IgD-negative memory B cell (primary cell): Measurements from ENCODE around the gene NTNG1. TPM values are rescaled to one million over a fixed set of nuclear protein-coding genes. Genes with fewer than 3 reads are reported as not detected.
A peak's percentile ranks its signal among the peaks of the same experiment; 100 is the strongest.
"Not testable (repeated sequence)": the region's sequence is repeated elsewhere in the genome, so short reads cannot be mapped to it uniquely, and the experiment has no call there.

Experiments used
- H3K27ac Mint-ChIP-seq, 3 donors: one replicate each; pipeline ENCODE4 v1.8.0; 2020 to 2022; ENCODE audit warnings: mild to moderate bottlenecking in 3 of 3, mixed read lengths in 3 of 3, moderate library complexity in 1 of 3
- H3K27me3 Mint-ChIP-seq: one replicate; pipeline ENCODE4 v1.8.0; 2021; ENCODE audit warnings: mixed read lengths
- H3K36me3 Mint-ChIP-seq: one replicate; pipeline ENCODE4 v1.8.0; 2020; ENCODE audit warnings: mild to moderate bottlenecking, mixed read lengths
- H3K4me1 Mint-ChIP-seq, 3 donors: one replicate each; pipeline ENCODE4 v1.8.0; 2020 to 2022; ENCODE audit warnings: mixed read lengths in 3 of 3, mild to moderate bottlenecking in 1 of 3
- H3K4me3 Mint-ChIP-seq, 4 donors: one replicate each; pipeline ENCODE4 v1.8.0; 2020 to 2022; ENCODE audit warnings: mild to moderate bottlenecking in 4 of 4, mixed read lengths in 4 of 4, moderate library complexity in 3 of 4
- H3K9me3 Mint-ChIP-seq, 3 donors: one replicate each; pipeline ENCODE4 v1.8.0; 2020 to 2021; ENCODE audit warnings: mixed read lengths in 3 of 3, mild to moderate bottlenecking in 1 of 3
- polyA plus RNA-seq: library from polyadenylated mRNA; unstranded; fragments of 300-500 nt; fragmentation: Illumina TruSeq; gene quantifications from one replicate; pipeline ENCODE4 v1.2.3, GENCODE V29; 2021

Gene NTNG1
- polyA plus RNA-seq, 1 donor from 2014 or later, result 6.5 TPM

DNA sequence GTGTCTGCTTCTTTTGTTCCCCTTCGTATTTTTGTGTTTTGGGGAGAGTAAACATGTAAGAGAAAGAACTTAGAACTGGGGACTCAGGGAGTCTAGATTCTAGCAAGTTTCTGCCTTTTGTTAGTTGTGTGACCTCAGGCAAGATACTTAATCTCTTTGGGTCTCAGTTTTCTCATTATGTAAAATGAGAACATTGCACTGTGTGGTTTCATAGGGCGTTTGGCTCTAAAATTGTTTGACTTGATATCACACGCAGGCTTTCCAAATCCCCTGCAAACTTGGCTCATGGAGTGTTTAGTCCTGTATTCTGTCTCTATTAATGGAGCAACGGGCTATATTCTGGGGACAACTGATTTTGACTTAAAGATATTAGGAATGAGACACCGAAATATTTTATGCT, 57.7 kb downstream of the NTNG1 start:
- Mint-ChIP-seq H3K9me3 (peaks cover 3 to 11% (median 7%) of the 10 kb centered on the region in 3 donors), H3K27ac (no peak overlapping the region), H3K4me3 (no peak overlapping the region), H3K36me3 (peaks cover 2% of the 10 kb centered on the region), H3K4me1 (peaks cover 5 to 7% (median 5%) of the 10 kb centered on the region in 3 donors), H3K27me3 (no peaks in the 10 kb centered on the region)

DNA sequence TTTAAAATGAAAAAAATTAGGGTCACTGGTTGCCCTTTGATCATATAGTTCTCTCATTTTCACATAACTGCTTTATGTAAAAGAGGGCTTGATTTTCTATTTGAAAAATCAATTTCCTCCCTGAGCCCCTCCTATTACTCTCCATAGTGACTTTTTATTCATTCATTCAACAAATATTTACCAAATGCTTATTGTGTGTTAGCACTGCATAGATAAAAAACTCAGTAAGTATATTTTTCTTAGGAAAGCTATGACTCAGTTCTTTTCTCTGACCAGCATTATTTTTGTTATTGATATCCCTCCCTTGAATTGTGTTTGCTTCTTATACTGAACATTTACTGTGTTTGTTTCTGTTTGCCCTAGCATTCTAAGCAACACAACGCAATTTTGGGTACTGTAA, 59.8 kb downstream of the NTNG1 start:
- H3K4me1 Mint-ChIP-seq, result peaks cover 5 to 7% (median 5%) of the 10 kb centered on the region in 3 donors
- peaks cover 2% of the 10 kb centered on the region for H3K36me3 Mint-ChIP-seq
- peak overlapping the region in 1 of 3 donors; percentile 8 for H3K27ac Mint-ChIP-seq
- H3K27me3 Mint-ChIP-seq, result no peaks in the 10 kb centered on the region
- peaks cover 3 to 11% (median 7%) of the 10 kb centered on the region in 3 donors for H3K9me3 Mint-ChIP-seq
- H3K4me3 Mint-ChIP-seq, result no peak overlapping the region

DNA sequence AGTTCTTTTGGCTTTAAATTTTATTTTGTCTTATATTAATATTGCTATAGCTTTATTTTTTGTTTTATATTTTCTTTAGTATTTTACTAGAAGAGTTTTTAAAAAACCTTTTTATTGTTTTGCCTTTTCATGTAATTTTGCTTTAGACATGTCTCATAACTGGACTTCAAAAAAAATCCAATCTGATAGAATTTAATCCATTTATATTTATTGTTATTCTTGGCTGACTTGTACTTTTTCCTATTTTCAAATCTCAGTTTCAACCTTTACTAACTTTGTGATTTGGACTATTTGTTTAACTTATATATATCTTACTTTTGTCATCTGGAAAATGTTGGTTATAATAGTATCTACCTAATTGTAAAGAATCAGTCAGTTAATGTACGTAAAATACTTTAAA, 61.2 kb downstream of the NTNG1 start:
- Mint-ChIP-seq H3K9me3 (peaks cover 3 to 11% (median 7%) of the 10 kb centered on the region in 3 donors), H3K4me1 (peaks cover 3 to 7% (median 4%) of the 10 kb centered on the region in 3 donors)

DNA sequence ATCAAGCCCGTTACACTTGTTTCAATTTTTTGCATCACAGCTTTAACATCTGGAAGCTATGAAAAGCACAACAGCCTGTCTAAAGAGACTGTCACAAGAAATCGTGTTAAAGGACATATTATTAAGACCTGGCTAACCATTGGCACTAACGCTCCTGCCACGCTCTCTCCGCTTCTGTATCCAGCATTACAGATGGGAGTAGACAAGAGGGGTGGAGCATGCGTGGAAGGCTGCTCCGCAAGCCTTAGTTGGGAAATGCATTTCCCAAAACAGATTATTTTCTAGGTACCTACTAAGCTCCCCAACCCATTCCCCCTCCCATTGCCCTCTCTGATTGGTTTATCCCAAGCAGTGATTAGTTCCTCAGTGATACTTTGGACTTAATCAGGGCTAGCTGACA, 72.4 kb downstream of the NTNG1 start:
- Mint-ChIP-seq H3K36me3 (peaks cover 2% of the 10 kb centered on the region), H3K4me1 (no peaks in the 10 kb centered on the region), H3K27me3 (no peaks in the 10 kb centered on the region), H3K27ac (no peak overlapping the region), H3K4me3 (no peak overlapping the region), H3K9me3 (peaks cover 3 to 12% (median 12%) of the 10 kb centered on the region in 3 donors)

More for the DNA sequence above, 61.2 kb downstream of the NTNG1 start:
- no peak overlapping the region for H3K4me3 Mint-ChIP-seq
- no peaks in the 10 kb centered on the region for H3K27me3 Mint-ChIP-seq
- H3K36me3 Mint-ChIP-seq, result peaks cover 5% of the 10 kb centered on the region
- no peak overlapping the region for H3K27ac Mint-ChIP-seq

DNA sequence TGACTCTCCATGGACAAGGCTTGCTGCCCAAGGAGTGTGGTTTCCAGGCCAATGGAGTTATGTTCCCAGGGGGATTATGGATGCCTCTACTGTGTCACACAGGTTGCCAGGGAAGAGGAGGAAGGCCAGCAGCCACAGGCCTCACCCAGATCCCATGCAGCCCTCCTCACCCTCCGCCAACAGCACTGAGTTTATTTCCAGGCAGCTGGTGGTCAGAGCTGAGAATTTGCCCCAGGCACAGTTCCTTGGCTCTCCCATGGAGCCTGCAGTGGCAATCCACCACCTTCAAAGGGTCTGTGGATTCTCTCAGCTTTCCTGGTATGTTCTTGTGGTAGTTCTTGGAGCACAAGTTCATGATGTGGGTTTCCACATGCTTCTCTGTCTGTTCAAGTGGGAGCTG, 79.2 kb downstream of the NTNG1 start:
- no peak overlapping the region for H3K4me3 Mint-ChIP-seq
- peaks cover 0 to 2% (median 0%) of the 10 kb centered on the region in 3 donors for H3K4me1 Mint-ChIP-seq

DNA sequence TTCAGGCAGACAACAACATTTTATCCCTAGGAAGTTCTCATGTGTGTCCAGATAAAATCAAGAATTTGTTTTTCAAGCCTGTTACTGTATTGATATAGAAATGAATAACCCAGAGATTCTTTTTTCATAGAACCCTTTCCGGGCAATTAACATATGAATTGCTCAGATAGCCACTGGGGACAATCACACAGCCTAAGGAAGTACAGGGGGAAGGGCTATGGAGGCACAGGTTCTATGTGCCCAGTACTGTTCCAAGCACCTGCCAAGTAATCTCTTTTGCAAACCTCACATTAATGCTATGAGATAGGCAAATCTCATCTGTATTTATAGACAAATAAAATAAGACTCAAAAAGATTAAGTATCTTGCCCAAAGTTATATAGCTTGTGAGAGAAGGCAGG, 84.9 kb downstream of the NTNG1 start:
- Mint-ChIP-seq H3K9me3 (peaks cover 0 to 4% (median 0%) of the 10 kb centered on the region in 3 donors), H3K4me3 (no peak overlapping the region), H3K36me3 (no peaks in the 10 kb centered on the region), H3K4me1 (peaks cover 3 to 17% (median 7%) of the 10 kb centered on the region in 3 donors), H3K27me3 (no peaks in the 10 kb centered on the region), H3K27ac (peak overlapping the region in 1 of 3 donors; percentile 56)

More for the DNA sequence above, 79.2 kb downstream of the NTNG1 start:
- Mint-ChIP-seq H3K27me3 (no peaks in the 10 kb centered on the region), H3K36me3 (no peaks in the 10 kb centered on the region), H3K27ac (no peak overlapping the region), H3K9me3 (peaks cover 9 to 24% (median 9%) of the 10 kb centered on the region in 3 donors)

DNA sequence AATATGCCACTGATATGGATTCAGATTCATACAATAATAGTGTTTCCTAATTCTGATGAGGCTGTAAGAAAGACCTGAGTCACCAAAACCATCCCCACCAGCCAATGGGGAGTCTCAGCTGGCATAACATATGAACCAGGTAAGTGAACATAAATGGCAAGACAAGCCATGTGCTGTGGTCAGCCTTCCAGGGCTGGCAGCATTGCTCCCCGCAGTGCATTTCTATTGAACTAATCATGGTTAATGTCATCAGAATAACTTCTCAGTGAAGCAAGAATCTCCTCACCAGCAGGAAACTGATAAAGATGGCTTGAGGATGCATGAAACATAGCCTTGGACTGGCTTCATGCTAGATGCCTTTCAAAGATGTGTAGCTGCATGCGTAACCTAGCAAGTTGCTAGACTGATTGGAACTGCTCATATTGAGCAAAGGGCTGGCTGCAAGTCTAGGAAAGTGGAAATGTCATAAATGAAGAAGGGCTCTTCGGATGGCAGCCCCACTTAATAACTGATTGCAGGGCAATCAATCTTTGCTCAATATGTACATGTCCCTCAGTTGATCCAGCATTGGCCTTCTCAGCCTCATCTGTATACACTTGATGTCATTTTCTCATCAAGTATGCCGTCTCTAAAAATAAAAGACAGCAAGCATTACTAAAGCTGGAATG, 88.0 kb downstream of the NTNG1 start:
- H3K36me3 Mint-ChIP-seq, result no peaks in the 10 kb centered on the region
- H3K9me3 Mint-ChIP-seq, result peaks cover 0 to 4% (median 0%) of the 10 kb centered on the region in 3 donors
- peaks cover 3 to 23% (median 10%) of the 10 kb centered on the region in 3 donors for H3K4me1 Mint-ChIP-seq
- H3K4me3 Mint-ChIP-seq, result no peak overlapping the region
- no peaks in the 10 kb centered on the region for H3K27me3 Mint-ChIP-seq
- no peak overlapping the region for H3K27ac Mint-ChIP-seq

DNA sequence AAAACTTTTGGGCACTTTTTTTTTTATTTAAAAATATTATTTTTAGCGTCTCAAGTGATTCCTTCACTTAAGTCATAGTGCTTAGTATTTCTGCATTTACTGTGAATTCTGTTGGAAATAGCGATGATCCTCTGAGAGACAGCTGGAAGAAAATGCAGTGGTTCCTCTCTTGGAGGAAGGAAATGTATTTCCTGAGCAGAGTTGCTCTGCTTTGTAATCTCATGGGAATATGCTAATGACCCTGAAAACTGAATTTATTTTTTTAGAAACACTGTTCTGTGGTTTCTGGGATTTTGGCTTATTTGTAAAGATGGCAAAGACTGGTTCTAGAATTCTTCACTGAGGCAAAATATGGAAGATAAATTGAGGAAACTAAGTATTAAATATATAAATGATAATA, 88.9 kb downstream of the NTNG1 start:
- Mint-ChIP-seq H3K36me3 (no peaks in the 10 kb centered on the region), H3K4me1 (peaks cover 3 to 23% (median 10%) of the 10 kb centered on the region in 3 donors), H3K9me3 (peaks cover 0 to 4% (median 0%) of the 10 kb centered on the region in 3 donors), H3K27me3 (no peaks in the 10 kb centered on the region), H3K27ac (no peak overlapping the region), H3K4me3 (no peak overlapping the region)

DNA sequence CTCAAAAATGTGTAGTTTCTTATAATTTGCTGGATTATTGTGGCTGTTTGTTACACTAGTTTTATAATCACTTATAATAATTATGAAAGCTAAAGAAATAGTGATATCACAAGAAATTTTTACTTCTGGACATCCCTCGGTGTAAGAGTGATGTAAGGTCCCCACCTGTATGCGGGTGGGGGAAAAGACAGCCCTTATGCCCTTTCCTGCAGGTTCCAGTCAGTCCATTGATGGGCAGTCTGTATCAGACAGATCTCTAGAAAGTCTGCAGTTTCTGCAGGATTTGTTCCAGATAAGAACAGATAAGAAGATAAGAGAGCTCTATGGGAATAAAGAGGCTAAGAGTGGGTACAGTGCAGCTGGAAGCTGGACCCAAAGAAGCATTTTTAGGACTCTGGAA, 89.3 kb downstream of the NTNG1 start:
- Mint-ChIP-seq H3K9me3 (peaks cover 0 to 4% (median 2%) of the 10 kb centered on the region in 3 donors), H3K36me3 (no peaks in the 10 kb centered on the region), H3K27me3 (no peaks in the 10 kb centered on the region), H3K4me3 (no peak overlapping the region), H3K4me1 (peaks cover 3 to 23% (median 10%) of the 10 kb centered on the region in 3 donors), H3K27ac (no peak overlapping the region)

DNA sequence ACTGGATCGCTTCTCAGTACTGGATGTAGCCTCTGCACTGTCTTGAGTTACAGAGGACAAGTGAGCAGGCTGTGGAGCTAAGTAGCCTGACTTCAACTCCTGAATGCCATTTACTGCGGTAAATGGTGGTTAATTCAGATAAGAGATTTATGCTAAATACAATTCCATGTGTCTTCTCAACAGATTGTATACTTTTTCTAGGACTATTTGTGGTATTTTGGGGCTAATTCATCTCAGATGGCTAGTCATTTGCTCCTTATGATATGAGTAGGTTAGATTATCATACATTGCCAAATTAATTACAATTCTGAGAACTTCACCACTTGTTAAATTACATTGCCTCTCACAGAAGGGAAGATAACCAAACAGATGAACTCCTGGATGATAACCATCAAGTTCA, 90.5 kb downstream of the NTNG1 start:
- H3K9me3 Mint-ChIP-seq, result peaks cover 6 to 10% (median 7%) of the 10 kb centered on the region in 3 donors
- H3K4me3 Mint-ChIP-seq, result no peak overlapping the region
- H3K4me1 Mint-ChIP-seq, result peaks cover 3 to 20% (median 10%) of the 10 kb centered on the region in 3 donors
- H3K27me3 Mint-ChIP-seq, result no peaks in the 10 kb centered on the region
- peak overlapping the region in 1 of 3 donors; percentile 72 for H3K27ac Mint-ChIP-seq
- H3K36me3 Mint-ChIP-seq, result peaks cover 1% of the 10 kb centered on the region

DNA sequence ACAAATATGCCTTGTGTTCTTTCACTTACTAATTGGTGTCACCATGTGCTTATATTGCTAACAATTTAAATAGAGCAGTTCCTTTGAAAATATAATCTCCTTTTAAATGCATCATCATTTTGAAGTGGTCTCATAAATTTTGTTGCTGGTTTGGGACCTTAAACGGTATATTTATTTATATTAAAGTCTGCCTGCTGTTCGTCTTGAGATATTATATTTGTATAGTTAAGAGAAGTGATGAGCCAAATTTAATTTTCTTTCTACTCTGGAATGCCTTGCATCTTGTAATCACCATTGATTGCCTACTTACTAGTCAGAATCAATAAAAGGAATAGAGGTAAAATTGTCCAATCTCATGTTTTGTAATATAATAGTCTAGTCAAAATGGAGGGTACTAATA, 91.6 kb downstream of the NTNG1 start:
- H3K36me3 Mint-ChIP-seq, result peaks cover 3% of the 10 kb centered on the region
- H3K27me3 Mint-ChIP-seq, result no peaks in the 10 kb centered on the region
- H3K9me3 Mint-ChIP-seq, result peaks cover 6 to 19% (median 7%) of the 10 kb centered on the region in 3 donors
- H3K27ac Mint-ChIP-seq, result no peak overlapping the region
- H3K4me3 Mint-ChIP-seq, result no peak overlapping the region
- H3K4me1 Mint-ChIP-seq, result peaks cover 3 to 13% (median 9%) of the 10 kb centered on the region in 3 donors

DNA sequence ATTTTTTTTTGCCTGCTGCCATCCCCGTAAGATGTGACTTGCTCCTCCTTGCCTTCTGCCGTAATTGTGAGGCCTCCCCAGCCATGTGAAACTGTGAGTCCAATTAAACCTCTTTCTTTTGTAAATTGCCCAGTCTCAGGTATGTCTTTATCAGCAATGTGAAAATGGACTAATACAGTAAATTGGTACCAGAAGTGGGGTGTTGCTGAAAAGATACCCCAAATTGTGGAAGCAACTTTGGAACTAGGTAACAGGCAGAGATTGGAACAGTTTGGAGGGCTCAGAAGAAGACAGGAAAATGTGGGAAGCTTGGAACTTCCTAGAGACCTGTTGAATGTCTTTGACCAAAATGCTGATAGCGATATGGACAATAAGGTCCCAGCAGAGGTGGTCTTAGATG, 95.9 kb downstream of the NTNG1 start:
- H3K27me3 Mint-ChIP-seq, H3K36me3 Mint-ChIP-seq, H3K4me3 Mint-ChIP-seq, H3K4me1 Mint-ChIP-seq: not testable (repeated sequence)
- Mint-ChIP-seq H3K27ac (peak overlapping the region in 1 of 3 donors; percentile 28), H3K9me3 (peaks cover 6 to 17% (median 7%) of the 10 kb centered on the region in 3 donors)

DNA sequence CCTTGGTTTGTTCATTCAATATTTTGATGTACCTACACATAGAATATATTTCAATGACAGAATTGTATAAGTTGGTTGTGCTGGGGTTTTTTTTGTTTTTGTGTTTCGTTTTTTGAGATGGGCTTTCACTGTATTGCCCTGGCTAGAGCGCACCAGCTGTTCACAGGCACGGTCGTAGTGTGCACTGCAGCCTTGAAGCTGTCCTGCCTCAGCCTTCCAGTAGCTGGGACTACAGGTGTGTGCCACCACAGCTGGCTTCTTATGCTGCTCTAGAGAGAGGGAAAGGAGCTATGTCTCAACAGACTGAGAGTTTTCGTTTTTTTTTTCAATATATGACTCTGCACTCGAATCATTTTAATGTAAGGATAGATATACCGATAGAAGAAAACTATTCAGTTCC, 102.6 kb downstream of the NTNG1 start:
- Mint-ChIP-seq H3K27ac (no peak overlapping the region), H3K4me3 (no peak overlapping the region), H3K36me3 (no peaks in the 10 kb centered on the region), H3K4me1 (peaks cover 23 to 28% (median 24%) of the 10 kb centered on the region in 3 donors), H3K9me3 (no peaks in the 10 kb centered on the region), H3K27me3 (peaks cover 3% of the 10 kb centered on the region)

DNA sequence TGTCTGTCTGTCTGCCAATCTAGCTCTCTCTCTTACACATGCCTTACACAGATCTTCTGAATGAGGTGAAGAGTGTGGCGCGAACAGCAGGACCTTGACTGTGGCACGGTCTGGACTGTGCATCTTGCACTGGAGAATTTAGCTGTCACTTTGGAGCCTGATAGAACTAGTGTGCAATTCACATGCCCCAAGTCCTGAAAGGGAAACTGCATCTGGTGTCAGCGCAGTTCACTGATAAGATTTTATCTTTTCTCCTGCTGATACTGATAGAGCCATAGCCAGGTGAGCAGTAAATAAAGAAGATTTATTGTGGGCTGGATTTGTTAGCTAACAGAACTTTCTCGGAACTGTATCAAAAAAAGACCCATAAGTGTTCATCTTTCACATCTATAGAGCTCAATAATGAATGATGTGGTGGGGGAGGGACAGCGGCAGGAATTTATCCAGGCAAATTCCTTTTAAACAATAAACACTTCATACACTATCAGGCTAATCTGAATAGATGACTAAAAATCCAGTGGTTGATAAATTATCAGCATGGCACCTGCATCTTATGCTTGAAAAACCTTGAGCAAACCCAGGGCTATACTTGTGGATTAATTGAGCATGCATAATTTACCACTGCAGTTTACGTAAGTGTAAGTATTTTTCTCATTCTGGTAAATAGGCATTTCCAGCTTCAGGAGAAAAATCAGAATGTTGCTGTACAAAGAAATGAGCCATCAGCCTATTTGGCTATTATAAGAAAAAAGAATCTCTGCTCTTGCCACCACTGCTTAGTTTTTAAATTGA, 104.1 kb downstream of the NTNG1 start:
- Mint-ChIP-seq H3K4me3 (peak overlapping the region in 1 of 4 donors; percentile 41), H3K27ac (no peak overlapping the region), H3K4me1 (peaks cover 30 to 35% (median 31%) of the 10 kb centered on the region in 3 donors), H3K36me3 (no peaks in the 10 kb centered on the region), H3K27me3 (peaks cover 3% of the 10 kb centered on the region), H3K9me3 (no peaks in the 10 kb centered on the region)

DNA sequence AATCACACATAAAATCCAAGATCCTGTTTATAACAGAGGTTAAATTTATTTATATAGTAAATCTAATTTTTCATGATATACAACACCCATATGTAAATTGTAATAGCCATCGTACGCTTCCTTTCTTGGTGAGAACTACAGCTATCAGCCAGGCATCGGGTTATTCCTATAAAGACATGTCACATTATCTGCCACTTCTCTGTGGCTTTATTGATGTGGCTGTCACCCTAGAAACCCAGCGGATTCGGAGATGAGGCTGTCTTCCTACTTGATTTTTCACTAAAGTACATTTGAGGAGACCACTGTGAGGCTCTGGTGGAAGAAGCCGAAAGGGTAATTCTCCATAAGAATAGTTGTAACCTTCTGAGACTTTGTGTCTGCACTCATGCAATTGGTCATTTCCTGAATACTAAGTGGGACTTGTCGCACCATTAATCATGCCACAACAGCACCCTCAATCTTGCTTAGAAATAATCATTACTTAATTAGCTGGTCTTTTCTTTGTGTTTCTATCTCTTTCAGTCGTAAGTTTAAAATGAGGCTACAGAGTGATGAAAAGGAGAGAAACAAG, 106.0 kb downstream of the NTNG1 start:
- H3K36me3 Mint-ChIP-seq, result no peaks in the 10 kb centered on the region
- peak overlapping the region; percentile 93 for H3K27ac Mint-ChIP-seq
- H3K9me3 Mint-ChIP-seq, result no peaks in the 10 kb centered on the region
- peaks cover 42 to 44% (median 43%) of the 10 kb centered on the region in 3 donors for H3K4me1 Mint-ChIP-seq
- peak overlapping the region; percentile 71 to 91 (median 82) for H3K4me3 Mint-ChIP-seq
- H3K27me3 Mint-ChIP-seq, result peaks cover 3% of the 10 kb centered on the region
